HepG2 (cell line): Measurements from ENCODE around the gene PSME3IP1. TPM values are rescaled to one million over a fixed set of nuclear protein-coding genes. Genes with fewer than 3 reads are reported as not detected.

Experiments used
- AHR ChIP-seq: IDR thresholded peaks from 2 replicates; pipeline ENCODE4 v1.6.1; 2018; ENCODE audit warnings: missing genetic modification reagents, missing compliant biosample characterization
- ATAD3A ChIP-seq: sonication (generic); formaldehyde crosslinking; IDR thresholded peaks from 2 replicates; pipeline ENCODE4 v1.4.0; 2020; ENCODE audit warnings: missing genetic modification reagents
- CCDC6 ChIP-seq: sonication (generic); formaldehyde crosslinking; IDR thresholded peaks from 2 replicates; pipeline ENCODE4 v1.8.1; 2022; ENCODE audit warnings: mild to moderate bottlenecking, missing genetic modification reagents, moderate library complexity
- DR1 ChIP-seq: sonication (generic); formaldehyde crosslinking; IDR thresholded peaks from 2 replicates; pipeline ENCODE4 v1.8.0; 2021; ENCODE audit warnings: mild to moderate bottlenecking, missing genetic modification reagents, inconsistent platforms
- ELF3 ChIP-seq: IDR thresholded peaks from 2 replicates; pipeline ENCODE4 v1.6.1; 2016; ENCODE audit warnings: missing genetic modification reagents, missing compliant biosample characterization
- GMEB2 ChIP-seq: IDR thresholded peaks from 2 replicates; pipeline ENCODE4 v1.6.1; 2016; ENCODE audit warnings: missing biosample characterization, missing genetic modification reagents, low read depth
- GTF2F1 ChIP-seq: fragments of 150-350 bp; IDR thresholded peaks from 2 replicates; pipeline ENCODE4 v1.6.1; 2014; ENCODE audit warnings: low read length
- HDAC2 ChIP-seq: sonication (generic); formaldehyde crosslinking; IDR thresholded peaks from 2 replicates; pipeline ENCODE4 v1.4.0; 2020; ENCODE audit warnings: missing genetic modification reagents
- KDM6A ChIP-seq: IDR thresholded peaks from 2 replicates; pipeline ENCODE4 v1.6.1; 2016; ENCODE audit warnings: low read depth
- POGK ChIP-seq: sonication (generic); formaldehyde crosslinking; conservative IDR thresholded peaks from 2 replicates; pipeline ENCODE4 v1.8.0; 2022; ENCODE audit warnings: mild to moderate bottlenecking, moderate library complexity, missing genetic modification reagents
- RARA ChIP-seq: IDR thresholded peaks from 2 replicates; pipeline ENCODE4 v1.6.1; 2016; ENCODE audit warnings: missing genetic modification reagents, missing compliant biosample characterization
- SAP130 ChIP-seq: IDR thresholded peaks from 2 replicates; pipeline ENCODE4 v1.6.1; 2016; ENCODE audit warnings: low read depth
- SOX13 ChIP-seq, 3 experiments: fragments of 450-650 bp in 1 of 3; sonication (generic) in 1 of 3; formaldehyde crosslinking in 1 of 3; IDR thresholded peaks in 2 of 3; conservative IDR thresholded peaks in 1 of 3; 2 replicates each; pipeline versions ENCODE4 v1.5.0 to v1.6.1; 2016 to 2020; ENCODE audit warnings: antibody characterized with exemption in 1 of 3, mild to moderate bottlenecking in 1 of 3, missing compliant biosample characterization in 1 of 3, missing genetic modification reagents in 1 of 3, moderate library complexity in 1 of 3
- SP1 ChIP-seq, 2 experiments: fragments of 450-650 bp in 1 of 2; sonication (generic) in 1 of 2; formaldehyde crosslinking in 1 of 2; IDR thresholded peaks; 2 replicates each; pipeline versions ENCODE4 v1.4.0 to v1.6.1; 2016 to 2020; ENCODE audit warnings: missing genetic modification reagents in 1 of 2
- TARDBP ChIP-seq: sonication (generic); formaldehyde crosslinking; IDR thresholded peaks from 2 replicates; pipeline ENCODE4 v1.8.0; 2022; ENCODE audit warnings: mild to moderate bottlenecking, missing genetic modification reagents
- TEAD2 ChIP-seq: sonication (generic); formaldehyde crosslinking; IDR thresholded peaks from 2 replicates; pipeline ENCODE4 v1.9.0; 2021; ENCODE audit warnings: missing genetic modification reagents
- TRIM22 ChIP-seq: fragments of 450-650 bp; IDR thresholded peaks from 2 replicates; pipeline ENCODE4 v1.6.1; 2017
- ZNF275 ChIP-seq: sonication (generic); formaldehyde crosslinking; IDR thresholded peaks from 2 replicates; pipeline ENCODE4 v1.8.0; 2022; ENCODE audit warnings: missing genetic modification reagents, mild to moderate bottlenecking, inconsistent platforms, borderline replicate concordance
- ZNF331 ChIP-seq: sonication (generic); formaldehyde crosslinking; IDR thresholded peaks from 2 replicates; pipeline ENCODE4 v1.4.0; 2020; ENCODE audit warnings: missing genetic modification reagents
- ZNF337 ChIP-seq: sonication (generic); formaldehyde crosslinking; IDR thresholded peaks from 2 replicates; pipeline ENCODE4 v1.5.1; 2020; ENCODE audit warnings: missing genetic modification reagents, low read depth, mild to moderate bottlenecking, borderline replicate concordance
- ZNF547 ChIP-seq: sonication (generic); formaldehyde crosslinking; IDR thresholded peaks from 2 replicates; pipeline ENCODE4 v1.5.1; 2020; ENCODE audit warnings: mild to moderate bottlenecking, missing genetic modification reagents
- ZNF709 ChIP-seq: sonication (generic); formaldehyde crosslinking; IDR thresholded peaks from 2 replicates; pipeline ENCODE4 v1.5.0; 2020; ENCODE audit warnings: mild to moderate bottlenecking, missing genetic modification reagents
- ZNF782 ChIP-seq: sonication (generic); formaldehyde crosslinking; IDR thresholded peaks from 2 replicates; pipeline ENCODE4 v1.4.0; 2020; ENCODE audit warnings: missing genetic modification reagents, mild to moderate bottlenecking, borderline replicate concordance
- polyA plus RNA-seq, 8 experiments: library from polyadenylated mRNA; depleted of rRNA in 3 of 8; stranded (reverse) in 7 of 8; unstranded in 1 of 8; fragments of >200 nt; fragmentation: Illumina TruSeq in 4 of 8; extraction: Trizol in 4 of 8; gene quantifications; 2 replicates each; pipeline versions ENCODE4 v1.2.1 to v1.2.3, GENCODE V29; 2011 to 2016; ENCODE audit warnings: low read depth in 4 of 8, missing spikeins in 1 of 8, mixed read lengths in 1 of 8; ENCODE audit not compliant: insufficient read depth in 1 of 8
- total RNA-seq, 5 experiments: library from RNA; depleted of rRNA; stranded (reverse); fragments of >200 nt; fragmentation: Illumina TruSeq; extraction: Trizol; gene quantifications; 2 replicates each; pipeline ENCODE4 v1.2.3, GENCODE V29; 2016; ENCODE audit warnings: low read depth in 1 of 5
- TF ChIP-seq, protein P1 (sequence below): sonication (generic); formaldehyde crosslinking; IDR thresholded peaks from 2 replicates; pipeline ENCODE4 v1.8.0; 2022; ENCODE audit warnings: mild to moderate bottlenecking, missing genetic modification reagents

The PSME3IP1 gene
- total and polyA plus RNA-seq, 2 of the 13 experiments (the other 11 are each of a cell fraction or from before 2014, with no cell fraction given): 90.8 to 99.8 TPM

- TF ChIP-seq POGK: no peak
- TF ChIP-seq TEAD2: no peak
- no peak for TF ChIP-seq ELF3 (CRISPR knock-in tag)
- TF ChIP-seq ZNF547 (CRISPR knock-in tag): no peak
- TF ChIP-seq TRIM22: no peak
- 0 out of 2 replicates have a peak, but pooled peaks have one; percentile 19 for TF ChIP-seq CCDC6 (CRISPR knock-in tag)
- TF ChIP-seq DR1 (CRISPR knock-in tag): no peak
- TF ChIP-seq SOX13 (IDR thresholded peaks at IDR 0.05): no peak
- peak in 1 of 2 experiments; percentile 63; a peak in 2 of 4 replicates for TF ChIP-seq SOX13 (CRISPR knock-in tag; conservative IDR thresholded peaks at IDR 0.05 in 1 of 2, IDR thresholded peaks at IDR 0.05 in 1 of 2)
- 0 out of 2 replicates have a peak, but pooled peaks have one; percentile 39 for TF ChIP-seq KDM6A (CRISPR knock-in tag)
- no peak for TF ChIP-seq ZNF782 (CRISPR knock-in tag)
- no peak for TF ChIP-seq SAP130 (CRISPR knock-in tag)
- TF ChIP-seq ZNF275 (CRISPR knock-in tag): no peak
- no peak for TF ChIP-seq AHR
- no peak for TF ChIP-seq ZNF337 (CRISPR knock-in tag)
- peak; percentile 31; the same call in 1 of the 2 replicates for TF ChIP-seq ZNF331
- TF ChIP-seq SP1 (IDR thresholded peaks at IDR 0.05): no peak
- no peak for TF ChIP-seq SP1 (CRISPR knock-in tag; IDR thresholded peaks at IDR 0.05)
- TF ChIP-seq TARDBP (CRISPR knock-in tag): no peak
- TF ChIP-seq HDAC2 (CRISPR knock-in tag): no peak
- TF ChIP-seq, protein P1, sequence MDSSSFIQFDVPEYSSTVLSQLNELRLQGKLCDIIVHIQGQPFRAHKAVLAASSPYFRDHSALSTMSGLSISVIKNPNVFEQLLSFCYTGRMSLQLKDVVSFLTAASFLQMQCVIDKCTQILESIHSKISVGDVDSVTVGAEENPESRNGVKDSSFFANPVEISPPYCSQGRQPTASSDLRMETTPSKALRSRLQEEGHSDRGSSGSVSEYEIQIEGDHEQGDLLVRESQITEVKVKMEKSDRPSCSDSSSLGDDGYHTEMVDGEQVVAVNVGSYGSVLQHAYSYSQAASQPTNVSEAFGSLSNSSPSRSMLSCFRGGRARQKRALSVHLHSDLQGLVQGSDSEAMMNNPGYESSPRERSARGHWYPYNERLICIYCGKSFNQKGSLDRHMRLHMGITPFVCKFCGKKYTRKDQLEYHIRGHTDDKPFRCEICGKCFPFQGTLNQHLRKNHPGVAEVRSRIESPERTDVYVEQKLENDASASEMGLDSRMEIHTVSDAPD (CRISPR knock-in tag): no peak
- peak; percentile 40; the same call in 1 of the 2 replicates for TF ChIP-seq RARA (CRISPR knock-in tag)
- no peak for TF ChIP-seq GTF2F1
- TF ChIP-seq ATAD3A (CRISPR knock-in tag): no peak
- no peak for TF ChIP-seq GMEB2 (CRISPR knock-in tag)
- TF ChIP-seq ZNF709 (CRISPR knock-in tag): no peak
Measured at GRCh38 chr16:57172721-57173290, 13.0 kb downstream of the PSME3IP1 start (continued).
